KMS-11 (cell line): ENCODE measurements around the gene BCCIP.

Source experiments
- H2AFZ ChIP-seq: fragments of 200-600 bp; sonication (generic); 2 replicates; pipeline ENCODE4 v1.6.1; 2016; ENCODE audit warnings: antibody characterized with exemption, mixed run types, low read depth
- H3K27ac ChIP-seq: fragments of 200-600 bp; sonication (generic); 2 replicates; pipeline ENCODE4 v1.6.1; 2016; ENCODE audit warnings: mild to moderate bottlenecking, mixed run types
- H3K27me3 ChIP-seq: fragments of 200-600 bp; sonication (generic); 2 replicates; pipeline ENCODE4 v1.6.1; 2017; ENCODE audit warnings: mild to moderate bottlenecking, low read depth, mixed run types, moderate library complexity; ENCODE audit not compliant: insufficient read depth
- H3K36me3 ChIP-seq: fragments of 200-600 bp; sonication (generic); 2 replicates; pipeline ENCODE4 v1.6.1; 2017; ENCODE audit warnings: mild to moderate bottlenecking, mixed run types; ENCODE audit not compliant: insufficient read depth
- H3K4me1 ChIP-seq: fragments of 200-600 bp; sonication (generic); 2 replicates; pipeline ENCODE4 v1.6.1; 2016; ENCODE audit warnings: mild to moderate bottlenecking, low read depth, mixed run types; ENCODE audit not compliant: poor library complexity, severe bottlenecking
- H3K4me2 ChIP-seq: fragments of 200-600 bp; sonication (generic); 2 replicates; pipeline ENCODE4 v1.7.0; 2016; ENCODE audit warnings: mild to moderate bottlenecking, mixed run types
- H3K4me3 ChIP-seq: fragments of 200-600 bp; sonication (generic); IDR thresholded peaks from 2 replicates; pipeline ENCODE4 v1.6.1; 2017; ENCODE audit warnings: low read depth, low read length, mixed read lengths; ENCODE audit not compliant: insufficient read depth
- H3K79me2 ChIP-seq: fragments of 200-600 bp; sonication (generic); 2 replicates; pipeline ENCODE4 v1.6.1; 2016; ENCODE audit warnings: low read depth, mixed run types; ENCODE audit not compliant: insufficient read depth
- H3K9ac ChIP-seq: fragments of 200-600 bp; sonication (generic); 2 replicates; pipeline ENCODE4 v1.6.1; 2016; ENCODE audit warnings: mild to moderate bottlenecking, mixed run types
- H4K20me1 ChIP-seq: fragments of 200-600 bp; sonication (generic); 2 replicates; pipeline ENCODE4 v1.6.1; 2016; ENCODE audit warnings: mild to moderate bottlenecking, mixed run types; ENCODE audit not compliant: insufficient read depth
- CTCF ChIP-seq: fragments of 200-600 bp; sonication (generic); conservative IDR thresholded peaks from 2 replicates; pipeline ENCODE4 v1.6.1; 2017; ENCODE audit warnings: low read depth, mild to moderate bottlenecking, antibody characterized with exemption, low read length, moderate library complexity, mixed read lengths

BCCIP gene

GRCh38 chr10:125777806-125778205, 45.5 kb upstream of the BCCIP start:
- no peak for TF ChIP-seq CTCF
- no peaks in the 10 kb centered on the region for H3K27me3 ChIP-seq

GRCh38 chr10:125778556-125778955, 44.8 kb upstream of the BCCIP start:
- TF ChIP-seq CTCF = no peak
- Histone ChIP-seq H3K79me2 (no peaks in the 10 kb centered on the region), H3K27ac (no peak overlapping the region), H3K36me3 (no peaks in the 10 kb centered on the region), H3K4me1 (no peaks in the 10 kb centered on the region), H2AFZ (no peak overlapping the region), H3K27me3 (no peaks in the 10 kb centered on the region), H4K20me1 (no peaks in the 10 kb centered on the region), H3K4me3 (no peak overlapping the region), H3K4me2 (no peak overlapping the region), H3K9ac (no peak overlapping the region)

More at GRCh38 chr10:125777806-125778205, 45.5 kb upstream of the BCCIP start:
- Histone ChIP-seq H3K4me3 (no peak overlapping the region), H3K36me3 (no peaks in the 10 kb centered on the region), H3K4me2 (no peak overlapping the region), H3K79me2 (no peaks in the 10 kb centered on the region), H3K9ac (no peak overlapping the region), H3K27ac (no peak overlapping the region), H3K4me1 (no peaks in the 10 kb centered on the region), H4K20me1 (no peaks in the 10 kb centered on the region), H2AFZ (no peak overlapping the region)

- Histone ChIP-seq H3K9ac (no peak overlapping the region), H4K20me1 (no peaks in the 10 kb centered on the region), H3K4me1 (no peaks in the 10 kb centered on the region), H3K4me2 (no peak overlapping the region), H3K79me2 (no peaks in the 10 kb centered on the region), H2AFZ (no peak overlapping the region), H3K36me3 (no peaks in the 10 kb centered on the region), H3K27me3 (no peaks in the 10 kb centered on the region), H3K27ac (no peak overlapping the region), H3K4me3 (no peak overlapping the region)
- no peak for TF ChIP-seq CTCF
These were observed 43.7 kb upstream of the BCCIP start for GRCh38 chr10:125779403-125780327.

GRCh38 chr10:125781374-125781773, 42.0 kb upstream of the BCCIP start:
- no peak for TF ChIP-seq CTCF
- Histone ChIP-seq H3K79me2 (no peaks in the 10 kb centered on the region), H3K27ac (no peak overlapping the region), H3K36me3 (no peaks in the 10 kb centered on the region), H3K27me3 (no peaks in the 10 kb centered on the region), H2AFZ (no peak overlapping the region), H3K4me3 (no peak overlapping the region), H3K4me2 (no peak overlapping the region), H4K20me1 (no peaks in the 10 kb centered on the region), H3K4me1 (no peaks in the 10 kb centered on the region), H3K9ac (no peak overlapping the region)
